Measurements from ENCODE around the gene ARL4A.
"Not testable (repeated sequence)": the region's sequence is repeated elsewhere in the genome, so short reads cannot be mapped to it uniquely, and the experiment has no call there.

Gene ARL4A

GRCh38 chr7:12670000-12670729 is 17.3 kb upstream of the ARL4A start:
- no peak for DNase-seq (ENCODE audit: low read depth, low spot score)

GRCh38 chr7:12670743-12671520 is 16.5 kb upstream of the ARL4A start:
- DNase-seq (ENCODE audit: low read depth, low spot score) = no peak

- DNase-seq (ENCODE audit: low read depth, low spot score) = not testable (repeated sequence)
These were observed 14.0 kb upstream of the ARL4A start for GRCh38 chr7:12673436-12673835.

- no peak for DNase-seq (ENCODE audit: low read depth, low spot score)
These were observed 13.4 kb upstream of the ARL4A start for GRCh38 chr7:12674053-12674452.

- DNase-seq (ENCODE audit: low read depth, low spot score) = no peak
These were observed 12.6 kb upstream of the ARL4A start for GRCh38 chr7:12674861-12675260.

GRCh38 chr7:12683678-12684585 is 3.5 kb upstream of the ARL4A start:
- DNase-seq (ENCODE audit: low read depth, low spot score) = no peak

GRCh38 chr7:12684733-12685132 is 2.7 kb upstream of the ARL4A start:
- no peak for DNase-seq (ENCODE audit: low read depth, low spot score)

GRCh38 chr7:12685550-12685949 is 1.9 kb upstream of the ARL4A start:
- no peak for DNase-seq (ENCODE audit: low read depth, low spot score)

- peak; percentile 57 for DNase-seq (ENCODE audit: low read depth, low spot score)
These were observed 1.1 kb upstream of the ARL4A start for GRCh38 chr7:12686234-12686890.

- no peak for DNase-seq (ENCODE audit: low read depth, low spot score)
These were observed 312 bp downstream of the ARL4A start for GRCh38 chr7:12687718-12688171.

GRCh38 chr7:12688485-12689170 is 1.2 kb downstream of the ARL4A start:
- not testable (repeated sequence) for DNase-seq (ENCODE audit: low read depth, low spot score)

GRCh38 chr7:12689451-12689850 is 2.0 kb downstream of the ARL4A start:
- no peak for DNase-seq (ENCODE audit: low read depth, low spot score)

GRCh38 chr7:12690041-12690878 is 2.8 kb downstream of the ARL4A start:
- no peak for DNase-seq (ENCODE audit: low read depth, low spot score)

GRCh38 chr7:12691388-12691787 is 4.0 kb downstream of the ARL4A start:
- not testable (repeated sequence) for DNase-seq (ENCODE audit: low read depth, low spot score)

GRCh38 chr7:12692035-12692434 is 4.6 kb downstream of the ARL4A start:
- no peak for DNase-seq (ENCODE audit: low read depth, low spot score)

- DNase-seq (ENCODE audit: low read depth, low spot score) = no peak
These were observed 5.2 kb downstream of the ARL4A start for GRCh38 chr7:12692479-12693259.

GRCh38 chr7:12694817-12695216 is 7.4 kb downstream of the ARL4A start:
- no peak for DNase-seq (ENCODE audit: low read depth, low spot score)

GRCh38 chr7:12695965-12696364 is 8.5 kb downstream of the ARL4A start:
- DNase-seq (ENCODE audit: low read depth, low spot score) = no peak

GRCh38 chr7:12699299-12699698 is 11.9 kb downstream of the ARL4A start:
- DNase-seq (ENCODE audit: low read depth, low spot score) = no peak

Data from smooth muscle cell of the brain vasculature (primary cell).